ENCODE data around the gene TMEM18. TPM values are rescaled to one million over a fixed set of nuclear protein-coding genes. Genes with fewer than 3 reads are reported as not detected.

Gene TMEM18
- total RNA-seq, 1 experiment from 2014 or later: 33.5 TPM

- H4K20me1 ChIP-seq (ENCODE audit: insufficient read depth): no peaks in the 10 kb centered on the region
- H3K27me3 ChIP-seq (ENCODE audit: insufficient read depth, low read length): no peaks in the 10 kb centered on the region
- H3K4me1 ChIP-seq (ENCODE audit: control insufficient read depth in 1 of 2, insufficient read depth in 2 of 2, low read length in 2 of 2): peaks cover 5 to 13% of the 10 kb centered on the region in 2 experiments; a peak in 3 of 4 replicates
- H3K4me3 ChIP-seq (replicated peaks in 1 of 2; ENCODE audit: low read depth in 1 of 2, low read length in 2 of 2): no peak overlapping the region
- TF ChIP-seq ZNF274 (IDR thresholded peaks at IDR 0.05; ENCODE audit: low read depth, low read length) (no peak), CEBPB (IDR thresholded peaks at IDR 0.05; ENCODE audit: low read depth) (no peak), POLR2A (IDR thresholded peaks at IDR 0.05; ENCODE audit: borderline replicate concordance, extremely low read depth, insufficient read depth, insufficient read length) (no peak), YY1 (IDR thresholded peaks at IDR 0.05; ENCODE audit: extremely low read depth, insufficient replicate concordance, low read depth, low read length) (no peak)
- H3K79me2 ChIP-seq (ENCODE audit: insufficient read depth, low read length): peaks cover 43% of the 10 kb centered on the region
- no peaks in the 10 kb centered on the region for H3K9me3 ChIP-seq (ENCODE audit: control insufficient read depth in 1 of 2, insufficient read depth in 1 of 2, low read depth in 1 of 2, low read length in 2 of 2)
- H3K4me2 ChIP-seq (ENCODE audit: low read length): no peak overlapping the region
- BruUV-seq (replicated peaks): no TSS peak
- CTCF ChIA-PET: no interaction called here
- H3K36me3 ChIP-seq (ENCODE audit: control insufficient read depth in 1 of 2, insufficient read depth in 2 of 2, low read length in 2 of 2): peaks cover 19 to 39% of the 10 kb centered on the region in 2 experiments
- DNase-seq (ENCODE audit: low read depth, low spot score): no peak
- RAD21 ChIA-PET (ENCODE audit: low non-redundant PET in 1 of 2, low total read pairs in 2 of 2, uncharacterized antibody in 2 of 2, unreplicated experiment in 2 of 2): no interaction called here
- POLR2A ChIA-PET: no interaction called here
- no peak overlapping the region for H3K9ac ChIP-seq (ENCODE audit: low read length)
- intact Hi-C loops (cut with micrococcal nuclease): no loop called here
- H2AFZ ChIP-seq (ENCODE audit: low read depth, low read length, poor library complexity, severe bottlenecking): no peak overlapping the region
- no peak for ATAC-seq
- no peak overlapping the region for H3K27ac ChIP-seq (ENCODE audit: low read depth, low read length)
- H3K9me2 ChIP-seq (ENCODE audit: insufficient read depth): no peaks in the 10 kb centered on the region
Measured at GRCh38 chr2:673016-673415, 4.2 kb downstream of the TMEM18 start.

GRCh38 chr2:672606-672905, 4.7 kb downstream of the TMEM18 start:
- DNase-seq (ENCODE audit: low read depth, low spot score): no peak
- Histone ChIP-seq H3K9me2 (ENCODE audit: insufficient read depth) (no peaks in the 10 kb centered on the region), H3K79me2 (ENCODE audit: insufficient read depth, low read length) (peaks cover 41% of the 10 kb centered on the region), H3K4me2 (ENCODE audit: low read length) (no peak overlapping the region), H3K27me3 (ENCODE audit: insufficient read depth, low read length) (no peaks in the 10 kb centered on the region), H2AFZ (ENCODE audit: low read depth, low read length, poor library complexity, severe bottlenecking) (no peak overlapping the region), H3K4me3 (replicated peaks in 1 of 2; ENCODE audit: low read depth in 1 of 2, low read length in 2 of 2) (no peak overlapping the region), H4K20me1 (ENCODE audit: insufficient read depth) (no peaks in the 10 kb centered on the region), H3K9ac (ENCODE audit: low read length) (no peak overlapping the region), H3K36me3 (ENCODE audit: control insufficient read depth in 1 of 2, insufficient read depth in 2 of 2, low read length in 2 of 2) (peaks cover 19 to 43% of the 10 kb centered on the region in 2 experiments), H3K27ac (ENCODE audit: low read depth, low read length) (no peak overlapping the region), H3K4me1 (ENCODE audit: control insufficient read depth in 1 of 2, insufficient read depth in 2 of 2, low read length in 2 of 2) (peaks cover 5 to 12% of the 10 kb centered on the region in 2 experiments; a peak in 3 of 4 replicates), H3K9me3 (ENCODE audit: control insufficient read depth in 1 of 2, insufficient read depth in 1 of 2, low read depth in 1 of 2, low read length in 2 of 2) (no peaks in the 10 kb centered on the region)
- RAD21 ChIA-PET (ENCODE audit: low non-redundant PET in 1 of 2, low total read pairs in 2 of 2, uncharacterized antibody in 2 of 2, unreplicated experiment in 2 of 2): no interaction called here
- intact Hi-C loops (cut with micrococcal nuclease): no loop called here
- no peak for ATAC-seq
- POLR2A ChIA-PET: no interaction called here
- TF ChIP-seq MAX (IDR thresholded peaks at IDR 0.05) (no peak), SRF (IDR thresholded peaks at IDR 0.05; ENCODE audit: low read depth) (no peak)
- CTCF ChIA-PET: no interaction called here
- BruUV-seq (replicated peaks): no TSS peak

Data from HCT116 (cell line).